K562 (cell line): ENCODE data around the gene ITGAE. TPM values are rescaled to one million over a fixed set of nuclear protein-coding genes. Genes with fewer than 3 reads are reported as not detected.

ENCODE experiments used
- ATAC-seq: fragments of 200-7000 bp; cut with Tn5 transposase; 3 replicates; pipeline ENCODE4 v1.9.1; 2020; ENCODE audit warnings: moderate library complexity
- BruUV-seq: library from RNA; stranded (reverse); fragments of 400-500 nt; replicated peaks from 2 replicates; lab custom pipeline; 2021; lab: Mats Ljungman, UMichigan
- CTCF ChIA-PET: fragments of 300-600 bp; formaldehyde crosslinking; extraction: SDS; loops from one replicate; lab custom pipeline; 2021; ENCODE audit warnings: low intra/inter-chr PET ratio; lab: Yijun Ruan, JAX
- POLR2A ChIA-PET: fragments of 300-600, 350-650 bp; sonication (Branson Sonifier 250); formaldehyde crosslinking; extraction: SDS; loops from one replicate; lab custom pipeline; 2021; ENCODE audit warnings: antibody characterized with exemption, inconsistent platforms; lab: Yijun Ruan, JAX
- DNase-seq, 4 experiments: peaks; one replicate each; pipeline versions ENCODE4 v3.0.0 to v3.0.0-alpha.2; 2011 to 2018; ENCODE audit warnings: low spot score in 3 of 4, mixed read lengths in 3 of 4; ENCODE audit errors: extremely low read depth in 1 of 4
- FAIRE-seq: peaks from 2 replicates; lab custom pipeline; 2011; peaks lifted over from hg19 to GRCh38; lab: Jason Lieb, UNC
- H2AFZ ChIP-seq: 2 replicates; pipeline ENCODE4 v1.6.0; 2011; ENCODE audit warnings: low read depth, low read length, control low read depth, inconsistent platforms
- H3K27ac ChIP-seq: fragments of 200-600 bp; 3 replicates; pipeline ENCODE4 v1.8.0; 2011; ENCODE audit warnings: low read depth, mild to moderate bottlenecking, control low read depth, inconsistent platforms, low read length, moderate library complexity, mixed read lengths; ENCODE audit errors: extremely low read depth
- H3K27me3 ChIP-seq, 2 experiments: fragments of 300-600 bp in 1 of 2; 2 replicates in 1 of 2; 3 replicates in 1 of 2; pipeline versions ENCODE4 v1.6.0 to v1.8.0; 2011; ENCODE audit warnings: inconsistent platforms in 2 of 2, low read length in 2 of 2, mild to moderate bottlenecking in 1 of 2, mixed read lengths in 1 of 2, moderate library complexity in 1 of 2; ENCODE audit not compliant: control insufficient read depth in 2 of 2, insufficient read depth in 2 of 2
- H3K36me3 ChIP-seq: fragments of 300-600 bp; 3 replicates; pipeline ENCODE4 v1.8.0; 2011; ENCODE audit warnings: mild to moderate bottlenecking, low read length, inconsistent platforms; ENCODE audit not compliant: control insufficient read depth, insufficient read depth
- H3K4me1 ChIP-seq, 2 experiments: fragments of 200-600 bp in 1 of 2; replicated peaks in 1 of 2; 2 replicates in 1 of 2; 3 replicates in 1 of 2; pipeline versions ENCODE4 v1.5.1 to v1.8.0; 2011; ENCODE audit warnings: inconsistent platforms in 2 of 2, low read length in 2 of 2, mild to moderate bottlenecking in 1 of 2, mixed read lengths in 1 of 2, moderate library complexity in 1 of 2; ENCODE audit not compliant: control insufficient read depth in 2 of 2, insufficient read depth in 2 of 2
- H3K4me2 ChIP-seq: 2 replicates; pipeline ENCODE4 v1.6.1; 2011; ENCODE audit warnings: low read length, control low read depth, inconsistent platforms, mixed read lengths; ENCODE audit not compliant: insufficient read depth
- H3K4me3 ChIP-seq: fragments of 200-600 bp; sonication (generic), shearing (Covaris generic); 2 replicates; pipeline ENCODE4 v1.5.1; 2016; ENCODE audit warnings: control low read depth, inconsistent platforms
- H3K79me2 ChIP-seq: fragments of 200-600 bp; 3 replicates; pipeline ENCODE4 v1.8.0; 2011; ENCODE audit warnings: low read length, inconsistent platforms; ENCODE audit not compliant: control insufficient read depth, insufficient read depth
- H3K9ac ChIP-seq, 2 experiments: 2 replicates each; pipeline versions ENCODE4 v1.6.0 to v1.6.1; 2011; ENCODE audit warnings: low read depth in 2 of 2, low read length in 2 of 2, control low read depth in 1 of 2, inconsistent platforms in 1 of 2, mild to moderate bottlenecking in 1 of 2, mixed read lengths in 1 of 2; ENCODE audit not compliant: insufficient read depth in 1 of 2
- H3K9me1 ChIP-seq: one replicate; pipeline ENCODE4 v1.6.0; 2011; ENCODE audit warnings: inconsistent platforms, mild to moderate bottlenecking, low read length, moderate library complexity; ENCODE audit not compliant: control insufficient read depth, insufficient read depth
- H3K9me3 ChIP-seq: replicated peaks from 2 replicates; pipeline ENCODE4 v1.5.1; 2011; ENCODE audit warnings: low read depth, low read length, inconsistent platforms; ENCODE audit not compliant: control insufficient read depth, insufficient read depth
- H4K20me1 ChIP-seq: replicated peaks from 2 replicates; pipeline ENCODE4 v1.6.1; 2011; ENCODE audit warnings: low read length, inconsistent platforms, mixed read lengths; ENCODE audit not compliant: control insufficient read depth, insufficient read depth
- DNMT1 ChIP-seq: fragments of 450-650 bp; IDR thresholded peaks from 2 replicates; pipeline ENCODE4 v1.6.1; 2016; ENCODE audit warnings: antibody characterized with exemption, mild to moderate bottlenecking
- FOS ChIP-seq: IDR thresholded peaks from 3 replicates; pipeline ENCODE4 v1.6.1; 2011; ENCODE audit not compliant: insufficient read length; ENCODE audit errors: extremely low read depth
- IFI16 ChIP-seq: fragments of 250-450 bp; sonication (Bioruptor Pico); IDR thresholded peaks from 2 replicates; pipeline ENCODE4 v2.1.2; 2022; ENCODE audit warnings: mild to moderate bottlenecking, inconsistent platforms
- NFE2L1 ChIP-seq: fragments of 450-650 bp; IDR thresholded peaks from 2 replicates; pipeline ENCODE4 v1.6.1; 2016; ENCODE audit warnings: missing genetic modification characterization, low read depth, mild to moderate bottlenecking, missing compliant biosample characterization, moderate library complexity, borderline replicate concordance
- NFXL1 ChIP-seq: fragments of 450-650 bp; formaldehyde crosslinking; IDR thresholded peaks from 2 replicates; pipeline ENCODE4 v1.4.0; 2021; ENCODE audit warnings: mild to moderate bottlenecking
- NUFIP1 ChIP-seq: fragments of 450-650 bp; IDR thresholded peaks from 2 replicates; pipeline ENCODE4 v1.6.1; 2018; ENCODE audit not compliant: partially characterized antibody
- PCBP2 ChIP-seq: fragments of 200-400 bp; formaldehyde crosslinking; IDR thresholded peaks from 2 replicates; pipeline ENCODE4 v1.6.1; 2018; ENCODE audit warnings: low read length, low read depth, mild to moderate bottlenecking, moderate library complexity; ENCODE audit not compliant: poor library complexity, severe bottlenecking
- RFX5 ChIP-seq: IDR thresholded peaks from 2 replicates; pipeline ENCODE4 v1.6.1; 2011; ENCODE audit warnings: low read depth, mild to moderate bottlenecking, improper control_type of control experiment, low read length
- YY1 ChIP-seq, 3 experiments: IDR thresholded peaks; 2 replicates each; pipeline ENCODE4 v1.6.1; 2011; ENCODE audit warnings: low read length in 2 of 3, mild to moderate bottlenecking in 2 of 3, moderate library complexity in 2 of 3, borderline replicate concordance in 1 of 3, control low read depth in 1 of 3, low read depth in 1 of 3; ENCODE audit not compliant: insufficient read depth in 3 of 3, insufficient replicate concordance in 2 of 3, control insufficient read depth in 1 of 3, insufficient read length in 1 of 3; ENCODE audit errors: extremely low read depth in 1 of 3
- ZNF12 ChIP-seq: sonication (generic); formaldehyde crosslinking; IDR thresholded peaks from 2 replicates; pipeline ENCODE4 v1.4.0; 2020; ENCODE audit warnings: mild to moderate bottlenecking, missing genetic modification reagents
- WGBS: fragments of 100-300 bp; shearing (Covaris generic); methylation state at CpG from one replicate; pipeline ENCODE4 v1.1.6; 2016; ENCODE audit warnings: low coverage, mixed read lengths; ENCODE audit not compliant: insufficient coverage; ENCODE audit errors: missing lambda C conversion rate; 5-methylcytosine and 5-hydroxymethylcytosine counted together
- in situ Hi-C: fragments of 300-500 bp; cut with MboI; formaldehyde crosslinking; loops from 4 replicates; pipeline ENCODE4 v1.15.0; 2018; ENCODE audit warnings: inconsistent platforms, mixed read lengths
- intact Hi-C: fragments of 100-400 bp; cut with micrococcal nuclease; formaldehyde crosslinking; loops from 2 replicates; pipeline ENCODE4 v1.14.2; 2022
- polyA plus RNA-seq, 8 experiments: library from polyadenylated mRNA; depleted of rRNA in 4 of 8; stranded (reverse) in 5 of 8; unstranded in 3 of 8; fragments of >200 nt; fragmentation: Nextera tagmentation in 2 of 8; fragmentation: Illumina TruSeq in 1 of 8; extraction: Ambion mirVana in 2 of 8; extraction: Trizol in 1 of 8; gene quantifications; 2 replicates each; pipeline versions ENCODE4 v1.2.1 to v1.2.3, GENCODE V29; 2011 to 2014; ENCODE audit warnings: inconsistent platforms in 1 of 8, missing spikeins in 1 of 8
- total RNA-seq, 7 experiments: library from RNA; depleted of rRNA in 6 of 7; stranded (reverse); fragments of >200 nt in 6 of 7; fragmentation: Illumina TruSeq in 2 of 7; extraction: Trizol in 2 of 7; gene quantifications; 2 replicates each; pipeline versions ENCODE4 v1.2.1 to v1.2.3, GENCODE V29; 2011 to 2021; ENCODE audit warnings: low replicate concordance in 1 of 7
- TF ChIP-seq, protein P1 (sequence below): sonication (generic); formaldehyde crosslinking; IDR thresholded peaks from 2 replicates; pipeline ENCODE4 v1.8.0; 2022; ENCODE audit warnings: mild to moderate bottlenecking, missing genetic modification reagents
- TF ChIP-seq, protein P2 (sequence below): fragments of 250-450 bp; sonication (Bioruptor Pico); IDR thresholded peaks from 2 replicates; pipeline ENCODE4 v1.8.0; 2022; ENCODE audit warnings: inconsistent platforms, mild to moderate bottlenecking, moderate library complexity, borderline replicate concordance
- TF ChIP-seq, protein P3 (sequence below): fragments of 450-650 bp; IDR thresholded peaks from 2 replicates; pipeline ENCODE4 v1.6.1; 2018; ENCODE audit warnings: mild to moderate bottlenecking, low read depth; ENCODE audit not compliant: partially characterized antibody

The ITGAE gene
- total and polyA plus RNA-seq, 9 of the 15 experiments (the other 6 are each of a cell fraction or from before 2014, with no cell fraction given) = 14.8 to 160 (median 27.0) TPM

DNA sequence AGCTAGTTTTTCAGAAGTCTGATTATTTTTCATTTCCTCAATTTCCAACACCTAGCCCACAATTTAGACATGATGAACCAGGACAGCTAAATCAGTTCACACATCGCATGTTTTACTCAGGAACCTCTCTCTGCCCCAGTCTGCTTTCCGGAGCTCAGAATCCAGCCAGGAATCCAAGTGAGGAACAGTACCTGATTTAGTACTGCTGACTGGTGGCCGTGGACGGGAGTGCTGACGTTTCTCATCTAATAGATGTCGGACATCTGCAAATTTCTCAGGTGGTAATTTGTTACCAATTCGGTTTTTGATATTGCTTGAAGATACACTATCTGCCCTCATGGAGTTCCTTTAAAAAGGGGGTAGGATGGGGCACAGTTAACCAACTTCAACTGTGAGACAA, 14.9 kb upstream of the ITGAE start:
- WGBS = 77% methylated on average over 7 of the region's 7 CpGs
- BruUV-seq = no TSS peak
- FAIRE-seq (no peak), ATAC-seq (no peak), DNase-seq (no peak)
- Histone ChIP-seq H3K4me1 (no peaks in the 10 kb centered on the region; a peak in 1 of 5 replicates), H3K4me2 (no peak overlapping the region), H3K9me3 (no peaks in the 10 kb centered on the region), H3K27me3 (no peaks in the 10 kb centered on the region), H3K9ac (no peak overlapping the region), H4K20me1 (no peaks in the 10 kb centered on the region), H3K9me1 (no peaks in the 10 kb centered on the region), H2AFZ (no peak overlapping the region), H3K36me3 (peaks cover 81% of the 10 kb centered on the region; the same call in 2 of the 3 replicates), H3K27ac (no peak overlapping the region), H3K4me3 (no peak overlapping the region), H3K79me2 (no peaks in the 10 kb centered on the region)
- CTCF ChIA-PET = no interaction called here
- in situ Hi-C loops = no loop called here
- POLR2A ChIA-PET = no interaction called here
- intact Hi-C loops = no loop called here
- TF ChIP-seq, protein P1, sequence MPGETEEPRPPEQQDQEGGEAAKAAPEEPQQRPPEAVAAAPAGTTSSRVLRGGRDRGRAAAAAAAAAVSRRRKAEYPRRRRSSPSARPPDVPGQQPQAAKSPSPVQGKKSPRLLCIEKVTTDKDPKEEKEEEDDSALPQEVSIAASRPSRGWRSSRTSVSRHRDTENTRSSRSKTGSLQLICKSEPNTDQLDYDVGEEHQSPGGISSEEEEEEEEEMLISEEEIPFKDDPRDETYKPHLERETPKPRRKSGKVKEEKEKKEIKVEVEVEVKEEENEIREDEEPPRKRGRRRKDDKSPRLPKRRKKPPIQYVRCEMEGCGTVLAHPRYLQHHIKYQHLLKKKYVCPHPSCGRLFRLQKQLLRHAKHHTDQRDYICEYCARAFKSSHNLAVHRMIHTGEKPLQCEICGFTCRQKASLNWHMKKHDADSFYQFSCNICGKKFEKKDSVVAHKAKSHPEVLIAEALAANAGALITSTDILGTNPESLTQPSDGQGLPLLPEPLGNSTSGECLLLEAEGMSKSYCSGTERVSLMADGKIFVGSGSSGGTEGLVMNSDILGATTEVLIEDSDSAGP = no peak
- no peak for TF ChIP-seq ZNF12 (CRISPR knock-in tag)
- no peak for TF ChIP-seq NFXL1 (CRISPR knock-in tag)
- no peak for TF ChIP-seq DNMT1
- no peak for TF ChIP-seq FOS
- TF ChIP-seq, protein P2, sequence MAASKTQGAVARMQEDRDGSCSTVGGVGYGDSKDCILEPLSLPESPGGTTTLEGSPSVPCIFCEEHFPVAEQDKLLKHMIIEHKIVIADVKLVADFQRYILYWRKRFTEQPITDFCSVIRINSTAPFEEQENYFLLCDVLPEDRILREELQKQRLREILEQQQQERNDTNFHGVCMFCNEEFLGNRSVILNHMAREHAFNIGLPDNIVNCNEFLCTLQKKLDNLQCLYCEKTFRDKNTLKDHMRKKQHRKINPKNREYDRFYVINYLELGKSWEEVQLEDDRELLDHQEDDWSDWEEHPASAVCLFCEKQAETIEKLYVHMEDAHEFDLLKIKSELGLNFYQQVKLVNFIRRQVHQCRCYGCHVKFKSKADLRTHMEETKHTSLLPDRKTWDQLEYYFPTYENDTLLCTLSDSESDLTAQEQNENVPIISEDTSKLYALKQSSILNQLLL (CRISPR knock-in tag) = no peak
- TF ChIP-seq RFX5 = no peak
- no peak for TF ChIP-seq NUFIP1
- TF ChIP-seq IFI16 (CRISPR knock-in tag) = no peak
- TF ChIP-seq PCBP2 = no peak
- TF ChIP-seq YY1 (IDR thresholded peaks at IDR 0.05; ENCODE audit: borderline replicate concordance in 1 of 3, control insufficient read depth in 1 of 3, extremely low read depth in 1 of 3, insufficient read depth in 3 of 3, insufficient read length in 1 of 3, insufficient replicate concordance in 2 of 3, low read depth in 1 of 3, low read length in 2 of 3) = no peak
- TF ChIP-seq, protein P3, sequence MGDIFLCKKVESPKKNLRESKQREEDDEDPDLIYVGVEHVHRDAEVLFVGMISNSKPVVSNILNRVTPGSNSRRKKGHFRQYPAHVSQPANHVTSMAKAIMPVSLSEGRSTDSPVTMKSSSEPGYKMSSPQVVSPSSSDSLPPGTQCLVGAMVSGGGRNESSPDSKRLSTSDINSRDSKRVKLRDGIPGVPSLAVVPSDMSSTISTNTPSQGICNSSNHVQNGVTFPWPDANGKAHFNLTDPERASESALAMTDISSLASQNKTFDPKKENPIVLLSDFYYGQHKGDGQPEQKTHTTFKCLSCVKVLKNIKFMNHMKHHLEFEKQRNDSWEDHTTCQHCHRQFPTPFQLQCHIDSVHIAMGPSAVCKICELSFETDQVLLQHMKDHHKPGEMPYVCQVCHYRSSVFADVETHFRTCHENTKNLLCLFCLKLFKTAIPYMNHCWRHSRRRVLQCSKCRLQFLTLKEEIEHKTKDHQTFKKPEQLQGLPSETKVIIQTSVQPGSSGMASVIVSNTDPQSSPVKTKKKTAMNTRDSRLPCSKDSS = no peak
- TF ChIP-seq NFE2L1 (tag) = no peak
